Upper lobe of left lung (tissue), 6 donors: ENCODE results near the gene PTPRQ. TPM values are rescaled to one million over a fixed set of nuclear protein-coding genes. Genes with fewer than 3 reads are reported as not detected.
"Not testable (repeated sequence)": the region's sequence is repeated elsewhere in the genome, so short reads cannot be mapped to it uniquely, and the experiment has no call there.

Experiments
- ATAC-seq, 2 donors: fragments of 200-7000 bp; cut with Tn5 transposase; one replicate each; pipeline ENCODE4 v1.9.1; 2022; ENCODE audit warnings: mild to moderate bottlenecking in 2 of 2, moderate library complexity in 2 of 2; ENCODE audit not compliant: low FRiP score in 2 of 2
- DNase-seq, 2 donors: peaks; one replicate each; pipeline ENCODE4 v3.0.0-alpha.2; 2019 to 2020
- H3K27ac ChIP-seq, 4 donors: fragments of 200-600 bp; sonication (generic); one replicate each; pipeline ENCODE4 v1.5.1; 2016 to 2019
- H3K27me3 ChIP-seq, 4 donors: fragments of 200-600 bp; sonication (generic); one replicate each; pipeline ENCODE4 v1.5.1; 2017 to 2019
- H3K36me3 ChIP-seq, 4 donors: fragments of 200-600 bp; sonication (generic); one replicate each; pipeline ENCODE4 v1.5.1; 2016 to 2019
- H3K4me1 ChIP-seq, 4 donors: fragments of 200-600 bp; sonication (generic); one replicate each; pipeline ENCODE4 v1.5.1; 2018 to 2019
- H3K4me3 ChIP-seq, 4 donors: fragments of 200-600 bp; sonication (generic); one replicate each; pipeline ENCODE4 v1.5.1; 2017 to 2019; ENCODE audit warnings: mild to moderate bottlenecking in 2 of 4, moderate library complexity in 1 of 4
- H3K9me3 ChIP-seq, 4 donors: fragments of 200-600 bp; sonication (generic); one replicate each; pipeline ENCODE4 v1.5.1; 2018 to 2019
- CTCF ChIP-seq, 6 experiments: fragments of 450-650 bp in 4 of 6; fragments of 200-600 bp in 2 of 6; sonication (generic) in 2 of 6; IDR thresholded peaks; one replicate each; pipeline ENCODE4 v1.5.1; 2016 to 2019; ENCODE audit warnings: antibody characterized with exemption in 6 of 6
- EP300 ChIP-seq, 4 donors: sonication (generic); formaldehyde crosslinking; IDR thresholded peaks; one replicate each; pipeline ENCODE4 v1.5.1; 2017; ENCODE audit warnings: antibody characterized with exemption in 4 of 4, control low read depth in 2 of 4
- POLR2A ChIP-seq, 4 donors: fragments of 450-650 bp; IDR thresholded peaks; one replicate each; pipeline ENCODE4 v1.5.1; 2016 to 2017; ENCODE audit warnings: antibody characterized with exemption in 4 of 4, mild to moderate bottlenecking in 2 of 4
- POLR2AphosphoS5 ChIP-seq, 2 donors: sonication (generic); formaldehyde crosslinking; IDR thresholded peaks; one replicate each; pipeline ENCODE4 v1.5.1; 2017; ENCODE audit warnings: antibody characterized with exemption in 2 of 2
- WGBS, 2 donors: methylation state at CpG; one replicate each; pipeline ENCODE4 v1.1.5; 2017 to 2018; 5-methylcytosine and 5-hydroxymethylcytosine counted together
- total RNA-seq, 6 donors: library from RNA; depleted of rRNA in 4 of 6; stranded (reverse); fragments of >200 nt in 4 of 6; gene quantifications; one replicate each; pipeline versions ENCODE4 v1.1.0 to v1.2.1, GENCODE V29; 2016 to 2021
- donor health status: DM: no; HTN: no; CAD: no; lungs with moderate emphysema.
- donor health status: DM: no; HTN: yes; CAD: no; lungs with severe emphysema.

PTPRQ gene
- total RNA-seq, 6 donors from 2014 or later, result 1.0 to 15.6 (median 5.0) TPM

DNA sequence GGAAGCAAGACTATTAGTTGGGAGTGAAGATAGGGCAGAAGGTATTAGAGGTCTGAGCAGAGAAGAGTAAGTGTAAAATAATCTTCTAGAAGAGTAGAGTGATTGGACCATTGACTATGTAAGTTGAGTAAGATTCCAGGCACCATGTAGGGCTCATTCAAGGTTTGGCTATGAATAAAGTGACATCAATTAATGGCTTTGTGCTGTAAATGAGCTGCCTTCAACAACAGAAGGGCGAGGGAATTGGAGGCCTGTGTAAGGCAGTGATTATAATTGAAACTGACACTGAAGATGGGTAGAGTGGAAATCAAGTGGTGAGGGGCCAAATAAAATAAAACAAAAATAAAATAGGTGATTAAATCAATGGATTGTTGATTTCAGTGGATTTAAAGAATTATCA lies 26.4 kb downstream of the PTPRQ start:
- H3K36me3 ChIP-seq, result no peaks in the 10 kb centered on the region
- no peaks in the 10 kb centered on the region for H3K4me1 ChIP-seq
- no peak overlapping the region for H3K4me3 ChIP-seq
- no peak overlapping the region for H3K27ac ChIP-seq
- no peak for DNase-seq
- 73 to 80% methylated on average over 1 of the region's 1 CpG for WGBS, 2 donors
- H3K9me3 ChIP-seq, result no peaks in the 10 kb centered on the region
- ATAC-seq, result no peak
- H3K27me3 ChIP-seq, result no peaks in the 10 kb centered on the region
- no peak for TF ChIP-seq EP300 (IDR thresholded peaks at IDR 0.05)
- no peak for TF ChIP-seq POLR2A (IDR thresholded peaks at IDR 0.05)
- TF ChIP-seq CTCF (IDR thresholded peaks at IDR 0.05), result no peak

DNA sequence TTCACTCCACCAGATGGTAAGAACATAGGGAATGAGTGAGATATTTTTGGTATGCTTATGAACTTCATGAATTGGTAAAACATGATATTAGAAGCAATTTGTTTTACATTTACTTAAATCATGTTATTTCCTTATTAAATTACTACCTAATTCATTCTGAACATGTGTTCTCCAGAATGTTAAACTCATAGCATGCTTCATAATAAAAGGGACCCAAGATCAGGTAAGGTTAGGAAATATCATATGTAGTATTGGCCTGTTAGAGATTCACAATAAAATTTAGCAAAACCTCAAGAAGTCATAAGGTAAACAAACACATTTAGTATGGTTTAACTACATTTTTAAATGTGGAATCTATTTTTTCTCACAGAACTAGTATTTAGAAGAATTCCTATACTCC lies 28.2 kb downstream of the PTPRQ start:
- TF ChIP-seq POLR2AphosphoS5 (IDR thresholded peaks at IDR 0.05) (no peak), POLR2A (IDR thresholded peaks at IDR 0.05) (no peak), EP300 (IDR thresholded peaks at IDR 0.05) (no peak), CTCF (IDR thresholded peaks at IDR 0.05) (no peak)
- no peak for ATAC-seq

DNA sequence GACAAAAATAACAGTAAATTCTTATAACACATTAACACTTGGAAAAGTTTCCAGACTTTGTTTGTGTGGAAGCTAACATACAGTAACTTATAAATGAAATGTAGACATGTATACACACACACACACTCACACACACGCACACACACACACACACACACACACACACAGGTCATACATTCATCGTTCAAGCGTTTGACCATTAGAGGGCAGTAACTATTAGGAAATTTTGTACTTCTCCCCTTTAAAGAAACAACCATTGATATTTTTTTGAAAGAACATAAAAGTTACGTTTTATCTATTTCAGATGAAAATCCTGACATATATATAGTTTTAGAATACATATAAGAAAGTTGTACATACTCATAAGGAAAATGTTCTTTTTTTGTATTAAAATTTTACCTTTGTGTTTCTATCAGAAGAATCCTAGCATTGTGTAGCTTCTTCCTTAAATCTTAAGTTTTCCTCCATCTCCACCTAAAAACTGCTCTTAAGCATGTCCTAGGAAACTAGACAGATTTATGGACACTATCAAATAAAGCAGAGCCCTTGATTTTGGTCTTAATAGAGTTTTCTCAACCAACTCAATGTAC lies 29.0 kb downstream of the PTPRQ start:
- Histone ChIP-seq H3K4me1 (no peaks in the 10 kb centered on the region), H3K4me3 (no peak overlapping the region), H3K9me3 (no peaks in the 10 kb centered on the region), H3K27ac (no peak overlapping the region), H3K36me3 (no peaks in the 10 kb centered on the region), H3K27me3 (no peaks in the 10 kb centered on the region)
- ATAC-seq (peak in 1 of 2 donors; percentile 71), DNase-seq (no peak)
- TF ChIP-seq CTCF (IDR thresholded peaks at IDR 0.05) (peak in 4 of 6 experiments; percentile 23 to 41 (median 36)), POLR2A (IDR thresholded peaks at IDR 0.05) (no peak), EP300 (IDR thresholded peaks at IDR 0.05) (no peak), POLR2AphosphoS5 (IDR thresholded peaks at IDR 0.05) (no peak)
- 5 to 10% methylated on average over 4 of the region's 4 CpGs for WGBS, 2 donors

More for the DNA sequence above, 28.2 kb downstream of the PTPRQ start:
- Histone ChIP-seq H3K4me1 (no peaks in the 10 kb centered on the region), H3K36me3 (no peaks in the 10 kb centered on the region), H3K27me3 (no peaks in the 10 kb centered on the region), H3K9me3 (no peaks in the 10 kb centered on the region), H3K4me3 (no peak overlapping the region), H3K27ac (no peak overlapping the region)
- no peak for DNase-seq

- H3K27me3 ChIP-seq, ATAC-seq, H3K27ac ChIP-seq, H3K9me3 ChIP-seq, H3K4me3 ChIP-seq, H3K4me1 ChIP-seq, H3K36me3 ChIP-seq: not testable (repeated sequence)
- 91 to 94% methylated on average over 30 to 31 of the region's 31 CpGs for WGBS, 2 donors
- DNase-seq, result peak in 1 of 2 donors; percentile 63
Measured at GRCh38 chr12:80477521-80478145, 33.6 kb downstream of the PTPRQ start.

DNA sequence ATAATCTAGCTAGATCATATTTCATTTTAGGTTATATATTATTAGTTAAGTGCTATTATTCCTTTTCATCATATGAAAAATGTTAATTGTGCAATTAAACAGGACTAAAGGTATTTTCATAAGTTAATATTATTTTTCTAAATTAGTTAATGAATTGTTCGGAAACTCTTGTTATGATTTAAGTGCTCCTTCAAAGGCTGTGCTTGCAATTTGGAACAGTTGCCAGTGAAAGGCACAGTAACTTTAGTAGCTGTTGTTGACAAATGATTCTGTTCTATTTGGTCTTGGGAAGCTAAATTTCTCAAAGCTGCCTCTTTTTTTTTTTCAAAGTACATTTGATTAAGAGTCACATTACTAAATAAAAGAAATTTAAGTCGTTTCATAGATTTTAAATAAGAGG lies 40.7 kb downstream of the PTPRQ start:
- no peaks in the 10 kb centered on the region for H3K36me3 ChIP-seq
- 32 to 39% methylated on average over 2 of the region's 2 CpGs for WGBS, 2 donors
- TF ChIP-seq EP300 (IDR thresholded peaks at IDR 0.05) (no peak), CTCF (IDR thresholded peaks at IDR 0.05) (no peak), POLR2A (IDR thresholded peaks at IDR 0.05) (no peak), POLR2AphosphoS5 (IDR thresholded peaks at IDR 0.05) (no peak)
- peaks cover 0 to 3% (median 0%) of the 10 kb centered on the region in 4 donors for H3K4me1 ChIP-seq
- no peak for DNase-seq
- H3K27me3 ChIP-seq, result no peaks in the 10 kb centered on the region
- H3K4me3 ChIP-seq, result no peak overlapping the region
- H3K9me3 ChIP-seq, result no peaks in the 10 kb centered on the region
- H3K27ac ChIP-seq, result no peak overlapping the region
- no peak for ATAC-seq
